Tibial nerve (tissue), 3 donors: ENCODE results near the gene CCDC50.

Experiments
- POLR2A ChIP-seq, 2 donors: fragments of 450-650 bp; IDR thresholded peaks; one replicate each; pipeline ENCODE4 v1.6.1; 2017; ENCODE audit warnings: antibody characterized with exemption in 2 of 2, mild to moderate bottlenecking in 2 of 2, moderate library complexity in 2 of 2
- TF ChIP-seq, protein P1 (sequence below), 5 experiments: fragments of 200-600 bp in 3 of 5; fragments of 450-650 bp in 2 of 5; sonication (generic) in 3 of 5; IDR thresholded peaks; one replicate each; pipeline ENCODE4 v1.5.1; 2016 to 2019; ENCODE audit warnings: antibody characterized with exemption in 5 of 5, mild to moderate bottlenecking in 3 of 5, moderate library complexity in 2 of 5

DNA sequence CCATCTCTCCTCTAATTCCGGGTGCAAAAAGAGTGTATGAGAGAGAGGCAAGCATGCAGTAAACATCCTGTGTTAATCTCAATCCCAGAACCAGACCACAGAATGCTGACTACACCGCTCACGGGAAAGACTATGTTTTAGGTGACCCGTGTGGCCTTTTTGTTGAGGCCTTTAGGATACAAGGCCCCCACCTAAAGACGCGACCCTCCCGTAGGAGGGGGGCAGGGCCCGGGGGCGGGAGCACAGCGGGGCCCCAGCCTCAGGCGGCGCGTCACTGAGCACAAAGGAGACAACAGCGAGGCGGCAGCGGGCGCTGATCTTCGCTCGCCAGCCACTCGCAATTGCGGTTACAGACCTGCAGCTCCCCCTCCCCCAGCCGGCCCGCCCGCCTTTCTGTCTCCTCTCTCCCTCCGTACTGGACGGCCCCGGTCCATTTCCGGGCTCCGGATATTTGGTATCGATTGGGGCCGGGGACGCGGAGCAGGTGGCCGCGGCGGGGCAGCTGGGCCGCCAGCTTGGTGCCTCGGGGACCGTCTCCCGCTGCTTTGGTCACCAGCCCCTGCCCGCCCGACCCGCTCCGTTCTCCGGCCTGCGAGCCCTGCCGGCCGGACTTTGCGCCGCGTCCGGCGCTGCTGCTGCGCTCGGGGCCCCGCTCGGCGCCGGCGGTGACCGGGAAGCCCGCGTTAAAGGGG, at the start of gene CCDC50:
- TF ChIP-seq, protein P1, sequence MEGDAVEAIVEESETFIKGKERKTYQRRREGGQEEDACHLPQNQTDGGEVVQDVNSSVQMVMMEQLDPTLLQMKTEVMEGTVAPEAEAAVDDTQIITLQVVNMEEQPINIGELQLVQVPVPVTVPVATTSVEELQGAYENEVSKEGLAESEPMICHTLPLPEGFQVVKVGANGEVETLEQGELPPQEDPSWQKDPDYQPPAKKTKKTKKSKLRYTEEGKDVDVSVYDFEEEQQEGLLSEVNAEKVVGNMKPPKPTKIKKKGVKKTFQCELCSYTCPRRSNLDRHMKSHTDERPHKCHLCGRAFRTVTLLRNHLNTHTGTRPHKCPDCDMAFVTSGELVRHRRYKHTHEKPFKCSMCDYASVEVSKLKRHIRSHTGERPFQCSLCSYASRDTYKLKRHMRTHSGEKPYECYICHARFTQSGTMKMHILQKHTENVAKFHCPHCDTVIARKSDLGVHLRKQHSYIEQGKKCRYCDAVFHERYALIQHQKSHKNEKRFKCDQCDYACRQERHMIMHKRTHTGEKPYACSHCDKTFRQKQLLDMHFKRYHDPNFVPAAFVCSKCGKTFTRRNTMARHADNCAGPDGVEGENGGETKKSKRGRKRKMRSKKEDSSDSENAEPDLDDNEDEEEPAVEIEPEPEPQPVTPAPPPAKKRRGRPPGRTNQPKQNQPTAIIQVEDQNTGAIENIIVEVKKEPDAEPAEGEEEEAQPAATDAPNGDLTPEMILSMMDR (IDR thresholded peaks at IDR 0.05): peak in 4 of 5 experiments; percentile 6 to 47 (median 24)
- TF ChIP-seq POLR2A (IDR thresholded peaks at IDR 0.05): peak in 1 of 2 donors; percentile 47
